CD4-positive, alpha-beta T cell treated with Interleukin-4 for 4 hours (primary cell): ENCODE results near the gene MCRS1.
"Not testable (repeated sequence)": the region's sequence is repeated elsewhere in the genome, so short reads cannot be mapped to it uniquely, and the experiment has no call there.

ENCODE experiments used
- DNase-seq: peaks from one replicate; pipeline ENCODE4 v3.0.0-alpha.2; 2020

MCRS1 gene

DNA sequence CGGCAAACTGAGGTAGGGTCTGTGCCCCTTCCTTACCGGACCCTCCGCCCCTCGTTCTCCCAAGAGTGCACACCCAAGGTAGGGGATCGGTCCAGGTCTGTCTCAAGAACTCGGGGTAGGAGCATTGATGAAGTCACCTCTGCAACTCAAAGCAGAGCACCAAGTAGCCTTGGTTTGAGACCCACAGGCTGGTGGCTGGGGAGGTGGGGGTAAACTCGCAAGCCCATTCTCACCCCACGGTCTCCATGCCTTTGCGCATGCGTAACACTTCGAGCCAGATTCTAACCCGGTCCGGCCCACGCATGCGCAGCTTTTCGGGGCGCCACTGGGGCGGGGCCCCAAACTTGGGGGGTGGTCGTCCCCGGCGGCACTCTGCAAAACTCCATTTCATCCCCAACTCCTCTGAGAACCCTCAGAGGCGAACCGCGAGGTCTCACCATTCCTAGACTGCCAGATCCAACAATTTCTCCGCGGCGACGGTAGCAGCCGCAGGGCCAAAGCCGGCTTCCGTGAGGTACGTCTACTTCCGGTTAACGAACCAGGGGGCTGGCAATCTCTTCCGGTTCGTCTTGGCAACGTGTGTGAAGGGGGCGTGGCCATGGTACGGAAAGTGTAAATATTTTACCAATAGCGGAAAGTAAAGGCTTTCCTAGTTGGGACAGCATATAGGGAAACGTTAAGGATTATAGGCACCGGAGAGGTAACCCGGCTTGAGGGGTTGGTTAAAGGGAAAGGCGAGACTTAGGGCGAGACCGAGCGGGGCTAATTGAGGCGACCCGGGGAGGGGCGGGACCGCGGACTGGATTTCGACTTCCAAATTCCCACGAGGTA lies at the start of gene MCRS1:
TSS of gene MCRS1 (minus strand) at position 532 of the 831 bp plus-strand sequence. CDS start 1,411 bp downstream, outside the sequence.
- DNase-seq: peak; percentile 90

DNA sequence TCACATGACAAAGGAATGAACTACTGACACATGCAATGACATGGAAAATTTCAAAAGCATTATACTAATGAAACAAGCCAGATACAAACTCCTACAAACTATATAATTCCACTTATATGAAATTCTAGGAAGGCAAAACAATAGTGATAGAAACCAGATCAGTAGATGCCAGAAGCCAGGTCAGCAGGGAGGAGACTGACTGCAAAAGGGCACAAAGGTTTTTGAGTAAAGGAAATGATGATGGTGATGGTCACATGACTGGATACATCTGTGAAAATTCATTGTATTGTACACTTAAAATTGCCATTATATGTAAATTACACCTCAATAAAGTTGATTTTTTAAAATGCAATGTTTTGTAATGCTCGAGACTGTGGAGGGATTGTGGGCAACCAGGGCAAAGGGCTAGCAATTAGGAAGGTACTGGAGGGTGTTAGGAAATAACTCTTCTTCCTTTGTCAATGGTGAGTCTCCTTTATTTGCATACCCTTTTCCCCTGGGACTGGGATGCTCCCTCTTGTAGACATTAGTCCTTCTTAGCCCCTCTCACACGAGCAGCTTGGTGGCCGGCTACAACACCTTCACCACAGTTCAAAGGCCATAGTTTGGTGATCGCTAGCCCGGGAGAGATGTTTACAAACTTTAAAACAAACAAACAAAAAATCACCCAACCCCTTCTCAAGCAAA lies 48.7 kb upstream of the MCRS1 start:
- DNase-seq: no peak

DNA sequence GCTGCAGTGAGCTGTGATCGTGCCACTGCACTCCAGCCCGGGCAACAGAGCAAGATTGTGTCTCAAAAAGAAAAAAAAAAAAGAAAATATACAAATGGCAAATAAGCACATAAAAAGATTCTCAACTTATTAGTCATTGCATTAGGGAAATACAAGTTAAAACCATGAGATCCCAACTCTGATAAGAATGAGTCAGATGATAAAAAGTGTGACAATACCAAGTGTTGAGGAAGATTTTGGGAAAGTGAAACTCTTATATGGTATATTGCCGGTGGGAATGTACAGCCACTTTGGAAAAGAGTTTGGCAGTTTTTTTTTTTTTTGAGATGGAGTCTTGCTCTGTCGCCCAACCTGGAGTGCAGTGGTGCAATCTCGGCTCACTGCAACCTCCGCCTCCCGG lies 47.8 kb upstream of the MCRS1 start:
- DNase-seq: no peak

DNA sequence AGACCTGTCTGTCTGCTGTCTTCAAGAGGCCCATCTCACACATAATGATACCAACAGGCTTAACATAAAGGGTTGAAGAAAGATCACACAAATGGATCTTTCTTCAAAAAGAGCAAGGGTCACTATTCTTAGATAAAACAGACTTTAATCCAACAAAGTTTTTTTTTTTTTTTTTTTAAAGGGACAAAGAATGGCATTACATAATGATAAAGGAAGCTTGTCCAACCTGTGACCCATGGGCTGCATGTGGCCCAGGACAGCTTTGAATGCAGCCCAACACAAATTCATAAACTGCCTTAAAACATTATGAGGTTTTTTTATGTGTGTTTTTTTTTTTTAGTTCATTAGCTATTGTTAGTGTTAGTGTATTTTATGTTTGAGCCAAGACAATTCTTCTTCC lies 44.3 kb upstream of the MCRS1 start:
- no peak for DNase-seq

- DNase-seq: not testable (repeated sequence)
These were observed 42.8 kb upstream of the MCRS1 start for GRCh38 chr12:49610785-49611184.

GRCh38 chr12:49609875-49610154 lies 41.9 kb upstream of the MCRS1 start:
- DNase-seq: no peak

- DNase-seq: no peak
These were observed 41.3 kb upstream of the MCRS1 start for GRCh38 chr12:49609059-49609874.

- DNase-seq: not testable (repeated sequence)
These were observed 37.6 kb upstream of the MCRS1 start, which contains the start of gene FAM186B for GRCh38 chr12:49605539-49605938. Gene FAM186B, minus strand, starts transcription at chr12:49605639. Its CDS starts 162 bp downstream, at chr12:49605477.

GRCh38 chr12:49604856-49605255 lies 36.9 kb upstream of the MCRS1 start:
- DNase-seq: no peak

DNA sequence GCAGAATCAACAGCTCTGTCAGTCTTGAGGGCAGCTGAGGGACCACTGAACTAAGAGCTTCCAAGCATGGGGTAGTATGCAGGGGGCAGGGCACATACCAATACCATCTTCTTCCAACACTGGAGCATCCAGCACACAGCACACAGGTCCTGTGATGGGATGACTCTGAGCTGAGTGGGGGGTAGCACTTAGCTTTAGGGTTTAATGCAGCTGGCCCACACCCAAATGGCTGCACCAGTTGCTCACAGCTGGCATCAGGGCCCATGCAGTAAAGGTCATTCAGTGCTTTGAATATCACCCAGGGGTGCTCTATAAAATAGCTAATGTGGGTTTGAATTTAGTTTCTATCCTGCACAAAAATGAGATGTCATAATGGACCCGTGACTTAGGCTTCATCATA lies 35.8 kb upstream of the MCRS1 start:
- DNase-seq: no peak

GRCh38 chr12:49599961-49600360 lies 32.0 kb upstream of the MCRS1 start:
- no peak for DNase-seq

- no peak for DNase-seq
These were observed 30.6 kb upstream of the MCRS1 start for GRCh38 chr12:49598527-49598926.

GRCh38 chr12:49588721-49589516 lies 21.0 kb upstream of the MCRS1 start:
- DNase-seq: no peak

- no peak for DNase-seq
These were observed 20.3 kb upstream of the MCRS1 start for GRCh38 chr12:49588281-49588680.

GRCh38 chr12:49587174-49587908 lies 19.4 kb upstream of the MCRS1 start:
- DNase-seq: no peak

DNA sequence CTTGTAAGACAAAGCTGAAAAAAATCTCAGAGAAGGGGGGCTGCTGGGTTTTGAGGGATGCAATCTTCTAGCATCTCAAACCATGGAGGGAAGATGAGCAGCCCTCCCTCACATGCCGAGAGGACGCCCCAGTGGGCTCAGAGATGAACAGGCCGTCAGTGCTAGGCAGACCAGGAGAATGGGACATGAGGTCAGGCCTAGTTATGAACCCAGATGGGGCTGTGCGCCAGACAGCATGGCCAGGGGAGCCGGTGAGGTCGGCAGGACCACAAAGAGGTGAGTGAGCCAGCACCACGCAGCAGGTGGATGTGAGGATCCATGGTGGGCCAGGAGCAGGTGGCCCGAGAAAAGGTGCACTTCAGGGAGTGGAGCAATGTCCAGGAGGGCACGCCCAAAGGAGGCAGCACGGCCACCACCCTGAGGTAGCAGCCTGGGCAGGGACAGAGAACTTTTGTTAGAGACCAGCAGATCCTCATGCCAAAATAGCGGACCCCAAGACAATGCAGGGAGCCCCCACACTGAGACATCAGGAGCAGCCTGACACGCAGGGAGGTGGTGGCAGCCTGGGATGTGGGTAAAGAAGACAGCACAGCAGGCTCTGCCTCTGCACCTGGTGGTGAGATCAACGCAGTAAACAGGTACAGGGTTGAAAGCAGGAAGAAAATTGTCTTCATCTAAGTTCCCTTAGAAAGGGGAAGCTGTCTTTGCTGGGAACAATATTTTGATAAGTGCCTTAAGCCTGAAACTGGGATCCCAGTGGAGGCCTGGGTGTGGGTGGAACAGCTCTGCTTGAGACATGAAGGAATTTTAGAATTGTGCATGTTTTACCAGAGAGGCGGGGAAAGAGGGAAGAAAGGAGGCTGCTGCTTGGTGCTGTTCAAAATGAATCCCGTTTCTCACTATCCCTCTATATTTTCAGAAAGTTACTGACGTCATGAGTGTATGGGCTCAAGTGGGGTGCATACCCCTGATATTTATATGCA lies 17.8 kb upstream of the MCRS1 start:
- no peak for DNase-seq

DNA sequence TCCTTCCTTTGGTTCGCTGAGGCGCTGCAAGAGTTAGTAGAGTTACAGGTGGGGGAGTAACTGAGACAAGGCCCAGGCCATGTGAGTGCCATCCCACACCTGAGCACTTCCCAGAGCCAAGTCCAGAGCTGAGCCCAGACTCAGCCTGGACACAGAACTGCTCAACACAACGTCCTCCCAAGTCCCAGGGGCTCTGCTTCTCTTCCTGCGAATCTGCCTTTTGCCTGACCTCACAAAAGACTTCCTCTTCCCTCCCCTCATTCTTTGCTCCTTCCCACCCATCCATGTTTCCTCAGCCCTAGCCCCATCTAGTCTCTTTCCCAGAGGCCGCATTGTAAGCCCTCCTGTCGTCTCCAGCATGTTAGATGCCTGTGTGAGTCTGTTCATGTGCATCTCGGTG lies 16.6 kb upstream of the MCRS1 start:
- DNase-seq: no peak

- no peak for DNase-seq
These were observed 15.6 kb upstream of the MCRS1 start for GRCh38 chr12:49583366-49584094.

GRCh38 chr12:49582850-49583249 lies 14.9 kb upstream of the MCRS1 start:
- DNase-seq: no peak

DNA sequence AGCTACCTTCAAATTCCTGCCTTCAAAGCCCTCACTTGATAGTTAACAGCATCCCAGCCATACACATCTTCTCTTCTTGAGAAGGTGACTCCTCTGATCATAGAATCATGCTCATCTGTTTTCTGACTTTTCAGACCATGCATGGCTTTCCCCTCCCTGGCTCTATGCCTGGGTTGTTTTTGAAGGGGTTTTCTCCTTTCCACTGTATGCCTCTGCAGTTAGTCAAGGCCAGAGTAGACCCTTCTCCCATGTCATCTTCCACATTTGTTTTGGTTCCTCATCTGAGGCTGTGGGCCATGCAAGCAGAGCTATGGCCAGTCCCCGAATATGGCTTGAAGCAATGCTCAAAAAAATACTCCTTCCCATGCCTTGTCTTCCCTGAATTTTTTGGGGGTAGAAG lies 14.3 kb upstream of the MCRS1 start:
- no peak for DNase-seq
